DMS153 treated with DMSO at 0.1 percent for 48 hours (cell line): ENCODE measurements around the gene HSPBP1.
A peak's percentile ranks its signal among the peaks of the same experiment; 100 is the strongest.

Source experiments
- DNase-seq: peaks from one replicate; lab custom pipeline; 2025; ENCODE audit not compliant: unreplicated experiment; lab: John Stamatoyannopoulos, UW

The HSPBP1 gene

DNA sequence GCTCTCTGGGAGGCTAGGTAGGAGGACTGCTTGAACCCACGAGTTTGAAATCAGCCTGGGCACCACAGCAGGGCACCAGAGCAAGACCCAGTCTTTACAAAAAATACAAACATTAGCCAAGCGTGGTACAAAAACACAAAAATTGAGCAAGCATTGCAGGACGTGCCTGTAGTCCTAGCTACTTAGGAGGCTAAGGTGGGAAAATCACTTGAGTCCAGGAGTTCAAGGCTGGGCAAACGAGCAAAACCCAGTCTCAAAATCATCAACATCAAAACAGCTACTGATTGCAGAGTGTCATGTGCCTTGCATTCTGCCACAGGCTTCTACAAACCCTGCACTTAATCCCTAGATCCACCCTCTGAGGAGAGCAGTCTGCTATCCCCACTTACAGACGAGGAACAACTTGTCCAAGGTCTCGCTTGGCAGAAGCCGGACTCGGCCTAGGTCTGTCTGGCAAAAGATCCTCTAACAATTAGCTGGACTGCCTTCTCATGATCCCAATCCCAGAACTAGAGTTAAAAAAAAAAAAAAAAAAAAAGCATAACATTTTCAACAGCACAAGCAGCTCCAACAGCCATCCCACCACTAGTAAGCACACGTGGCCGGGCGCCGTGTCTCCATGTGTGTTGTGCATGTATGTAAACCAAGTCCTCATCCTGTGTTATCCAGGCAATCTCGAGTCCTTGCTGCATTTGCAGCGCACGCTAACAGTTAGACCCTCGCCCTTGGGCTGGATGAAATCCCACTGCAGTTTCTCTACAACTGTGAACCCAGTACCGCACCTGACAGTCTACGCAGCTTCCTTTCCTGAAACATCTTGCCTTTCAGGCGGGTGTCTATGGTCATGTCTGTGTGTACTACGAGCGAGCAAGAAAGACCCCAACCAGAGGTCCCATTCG is 23.1 kb downstream of the HSPBP1 start:
- DNase-seq: no peak

DNA sequence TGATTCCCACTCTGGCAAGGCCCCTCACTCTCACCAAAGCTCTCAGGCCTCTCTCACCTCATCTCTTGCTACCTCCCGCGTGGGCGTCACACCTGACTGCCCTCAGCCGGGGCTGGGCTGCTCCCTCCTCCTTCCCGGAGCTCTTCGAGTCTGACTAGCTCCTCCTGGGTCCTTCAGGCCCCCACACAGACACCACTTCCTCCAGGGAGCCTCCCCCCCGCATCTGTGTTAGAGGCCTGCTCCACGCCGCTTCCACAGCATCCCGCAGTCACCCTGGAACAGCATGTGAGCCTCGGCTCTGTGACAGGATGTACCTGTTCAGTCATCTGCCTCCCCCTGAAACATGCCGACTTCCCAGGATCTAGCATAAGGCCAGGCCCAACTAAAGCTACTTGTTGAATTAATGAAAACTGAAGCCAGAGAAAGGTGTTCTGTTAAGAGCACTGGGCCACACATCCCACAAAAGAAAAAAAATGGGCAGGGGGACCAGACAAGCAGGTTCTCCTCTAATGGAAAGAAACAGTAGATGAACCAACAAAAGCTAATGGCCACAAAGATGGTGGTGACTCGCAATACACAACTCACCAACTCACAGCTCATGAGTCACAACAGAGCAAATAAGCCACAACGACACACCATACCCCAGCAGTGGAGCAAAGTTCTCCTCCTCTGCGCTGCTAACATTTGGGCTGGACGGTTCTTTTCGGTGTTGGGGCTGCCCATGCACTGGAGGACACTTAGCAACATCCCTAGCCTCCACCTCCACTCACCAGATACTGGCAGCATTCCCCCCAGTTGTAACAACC is 24.1 kb downstream of the HSPBP1 start:
- no peak for DNase-seq

DNA sequence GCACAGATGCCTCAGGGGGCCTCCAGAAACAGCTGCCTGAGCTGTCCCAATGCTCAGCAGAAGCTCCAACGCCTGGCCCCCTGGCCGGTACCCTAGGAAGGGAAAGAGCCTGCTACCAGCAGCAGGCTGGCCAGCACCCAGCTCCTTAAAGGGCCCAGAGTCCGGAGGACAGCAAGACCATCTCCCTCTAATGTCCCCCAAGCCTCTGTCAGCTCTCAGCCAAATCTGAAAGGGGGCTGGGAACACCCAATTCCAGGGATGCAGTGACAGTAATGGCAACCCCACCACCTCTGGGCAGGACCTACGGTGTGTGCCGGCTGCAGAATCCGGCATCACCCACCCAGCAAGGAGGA is 25.3 kb downstream of the HSPBP1 start:
- no peak for DNase-seq

DNA sequence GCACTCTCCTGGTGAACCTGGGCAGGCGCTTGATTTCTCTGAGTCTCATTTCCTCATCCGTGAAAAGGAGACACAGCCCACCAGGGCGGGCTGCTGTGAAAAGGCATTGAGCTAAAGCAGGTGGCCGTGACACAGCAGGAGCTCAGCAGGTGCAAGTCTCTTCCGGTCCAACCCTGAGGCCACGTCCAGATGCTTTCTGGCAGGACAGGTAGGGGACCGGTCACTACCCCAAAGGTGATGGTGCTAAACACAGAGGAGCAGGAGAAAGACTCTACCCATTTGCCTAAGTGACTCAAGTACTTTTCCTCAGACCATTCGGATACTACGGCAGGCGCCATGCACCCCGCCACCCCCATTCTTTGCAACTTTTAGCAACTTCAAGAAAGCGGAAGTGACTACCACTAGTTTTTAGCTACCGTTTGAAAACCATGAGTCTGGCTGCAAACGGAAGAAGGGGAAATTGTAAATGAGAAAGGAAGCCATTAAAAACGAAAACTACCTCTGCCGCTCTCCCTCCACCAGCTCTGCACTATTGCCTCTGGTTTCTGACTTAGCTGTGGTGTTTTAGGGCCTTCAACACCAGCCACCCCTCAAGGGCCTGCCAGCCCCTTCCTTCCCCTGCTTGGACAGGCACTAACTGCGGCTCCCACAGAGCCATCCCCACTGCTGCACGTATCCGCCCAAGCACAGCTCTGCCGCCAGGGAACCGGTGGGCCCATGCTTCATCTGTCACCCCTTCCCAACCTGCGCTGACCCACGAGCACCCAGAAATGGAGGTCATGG is 25.9 kb downstream of the HSPBP1 start:
- DNase-seq: peak; percentile 45

DNA sequence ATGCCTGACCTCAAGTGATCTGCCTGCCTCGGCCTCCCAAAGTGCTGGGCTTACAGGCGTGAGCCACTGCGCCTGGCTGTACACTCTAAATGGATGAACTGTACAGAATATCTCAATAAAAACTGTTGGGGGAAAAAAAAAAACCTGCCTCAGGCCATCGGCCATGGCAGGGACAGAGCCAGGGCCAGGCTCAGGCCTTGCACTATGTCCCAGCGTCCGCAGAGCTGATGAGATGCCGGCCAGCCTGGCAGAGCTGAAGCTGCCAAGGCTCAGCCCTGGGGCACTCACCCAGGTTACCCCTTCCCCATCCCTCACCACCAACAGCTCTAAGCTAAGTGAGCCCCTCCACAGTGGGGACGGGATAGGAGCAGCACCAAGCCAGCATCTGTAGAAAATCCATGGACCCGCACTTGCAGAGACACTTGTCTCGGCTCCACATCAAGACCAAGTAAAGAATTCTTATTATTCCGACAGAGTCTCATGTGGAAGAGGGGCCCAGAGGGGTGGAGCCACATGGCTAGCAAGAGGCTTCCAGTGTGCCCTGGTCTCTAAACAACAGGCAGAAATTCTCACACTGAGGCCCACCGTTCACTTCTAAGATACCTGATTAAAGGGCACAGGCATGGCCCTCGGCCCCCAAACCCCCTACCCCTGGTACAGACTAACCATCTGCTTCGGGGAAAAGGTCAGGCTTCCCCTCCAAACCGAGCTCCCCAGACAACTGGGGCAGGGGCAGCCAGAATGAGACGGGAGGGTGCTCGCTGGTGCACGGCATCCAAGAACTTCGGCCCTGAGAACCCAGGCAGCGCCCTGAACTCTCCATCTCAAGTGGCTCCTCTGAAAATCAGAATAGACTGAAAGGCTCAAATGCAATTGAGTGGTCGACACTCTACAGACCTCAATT is 26.9 kb downstream of the HSPBP1 start:
- no peak for DNase-seq

DNA sequence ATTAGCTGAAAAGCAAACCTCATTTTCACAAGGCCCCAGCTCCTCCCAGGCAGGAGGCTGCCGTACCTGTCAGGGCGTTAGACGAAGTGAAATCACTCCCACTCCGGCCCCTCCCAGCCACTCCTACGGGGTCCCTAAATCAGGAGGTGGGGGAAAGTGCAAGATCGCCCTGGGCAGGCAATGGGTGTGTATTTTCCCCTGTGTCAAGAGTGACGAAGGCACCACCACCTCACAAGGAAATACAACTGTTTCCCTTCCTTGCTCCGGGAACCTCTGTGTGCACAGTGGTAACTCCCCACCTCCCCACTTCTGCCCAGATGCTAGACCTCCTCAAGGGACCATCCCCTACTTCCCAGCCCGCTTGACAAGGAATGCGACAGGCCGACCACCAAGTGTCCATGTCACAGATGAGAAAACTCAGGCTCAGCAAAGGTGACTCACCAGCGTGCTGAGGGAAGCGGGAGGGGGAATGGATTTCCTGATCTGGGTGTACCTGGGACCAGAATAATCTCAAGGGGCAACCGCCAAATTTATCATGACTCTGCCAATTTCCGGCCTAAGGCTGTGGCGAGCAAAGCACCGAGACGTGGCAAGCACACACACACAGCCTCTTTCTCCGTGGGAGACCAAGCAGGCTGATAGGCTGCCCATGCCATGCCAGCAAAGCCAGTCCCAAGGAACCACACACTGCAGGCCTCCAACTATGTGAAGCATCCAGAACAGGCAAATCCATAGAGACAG is 28.4 kb downstream of the HSPBP1 start:
- no peak for DNase-seq

DNA sequence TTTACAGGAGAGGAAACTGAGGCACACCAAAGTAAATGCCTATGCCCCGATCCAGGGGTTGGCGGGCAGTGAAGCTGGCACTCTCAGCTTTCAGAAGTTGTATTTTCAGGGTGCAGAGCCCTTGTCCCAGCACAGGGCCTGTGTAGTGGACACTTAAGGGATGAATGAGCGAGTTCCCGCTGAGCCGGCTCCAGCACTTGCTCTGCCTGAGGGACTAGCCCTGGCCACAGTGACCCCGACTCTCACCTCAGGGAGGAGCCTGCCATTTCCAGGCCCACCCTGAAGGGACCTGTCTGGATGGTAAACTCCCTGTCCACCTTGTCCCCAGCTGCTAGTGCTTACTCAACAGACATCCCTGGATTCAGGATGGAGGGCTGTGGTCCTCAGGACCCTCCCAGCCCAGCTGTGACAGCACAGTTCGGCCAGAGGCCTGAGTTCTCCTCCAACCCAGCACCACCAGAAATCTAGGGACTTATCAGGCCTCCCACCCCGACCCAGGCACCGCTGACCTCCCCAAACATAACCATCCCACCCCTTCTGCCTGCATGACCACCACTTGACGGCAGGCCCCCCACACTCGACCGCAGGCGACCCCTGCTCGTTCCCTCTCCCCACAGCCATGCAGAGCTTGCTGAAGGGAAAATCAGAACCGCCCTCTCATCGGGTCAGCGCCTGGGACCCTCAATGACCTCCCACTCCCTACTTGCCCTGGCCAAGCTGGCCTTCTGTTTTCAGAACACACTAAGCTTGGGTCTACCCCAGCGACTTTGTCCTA is 29.5 kb downstream of the HSPBP1 start:
- DNase-seq: no peak

DNA sequence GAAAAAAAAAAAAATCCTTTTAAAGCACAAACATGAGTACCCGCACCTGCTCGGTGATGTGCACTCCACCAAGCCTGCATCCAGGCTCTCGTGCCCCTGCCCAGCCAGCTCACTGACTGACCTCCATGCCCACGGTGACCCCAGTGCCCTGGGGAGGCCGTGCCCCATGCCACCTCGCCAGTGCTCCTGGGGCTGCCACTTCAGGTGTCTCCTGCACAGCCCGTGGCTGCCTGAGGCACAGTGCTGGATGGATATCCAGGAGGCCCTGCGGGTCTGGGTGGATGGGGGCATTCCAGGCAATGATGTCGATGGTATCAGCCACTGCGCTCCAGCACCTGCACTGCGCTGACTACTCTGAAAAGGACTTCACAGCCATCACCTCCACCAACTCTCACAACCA is 30.1 kb downstream of the HSPBP1 start:
- no peak for DNase-seq

DNA sequence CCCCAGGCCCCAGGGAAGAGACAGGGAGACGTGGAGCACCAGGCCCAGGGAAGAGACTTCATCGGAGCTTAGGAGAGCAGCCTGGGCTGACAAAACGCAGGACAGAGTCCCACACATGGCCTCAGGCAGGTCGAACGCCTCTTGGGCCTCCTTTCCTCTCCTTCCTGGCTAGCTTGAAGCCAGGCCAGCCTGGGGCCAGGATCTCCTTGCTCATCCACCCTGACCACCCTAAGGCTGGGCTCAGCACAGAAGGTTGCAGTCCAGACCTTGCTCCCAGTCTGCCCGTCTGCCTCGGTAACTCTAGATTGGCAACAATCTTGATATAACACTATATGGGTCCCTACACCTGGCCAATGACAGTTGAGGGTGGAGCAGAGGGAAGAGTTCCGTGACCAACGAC is 31.2 kb downstream of the HSPBP1 start:
- no peak for DNase-seq

DNA sequence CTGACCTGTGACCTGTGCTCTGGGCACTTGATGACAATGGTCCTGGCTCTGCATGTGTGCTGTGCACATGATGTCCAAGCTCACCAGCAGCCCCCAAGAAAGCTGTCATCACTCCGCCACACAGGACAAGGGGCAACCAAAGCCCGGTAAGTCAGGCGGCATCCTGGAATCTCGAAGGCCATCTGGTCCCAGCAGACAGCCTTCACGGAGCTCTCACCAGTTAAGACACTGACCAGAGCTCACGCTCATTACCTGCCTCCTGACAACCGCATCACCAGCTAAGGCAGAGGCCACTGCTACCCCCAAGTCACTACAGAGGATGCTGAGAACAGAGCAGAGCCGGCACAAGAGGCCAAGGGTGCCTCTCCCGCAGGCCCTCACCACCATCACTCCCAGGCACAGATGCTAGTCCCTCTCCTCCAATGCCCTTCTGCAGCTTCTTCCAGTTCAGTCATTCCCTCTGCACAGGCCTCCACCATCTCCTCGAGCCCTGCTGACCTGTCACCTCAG is 31.7 kb downstream of the HSPBP1 start:
- no peak for DNase-seq

DNA sequence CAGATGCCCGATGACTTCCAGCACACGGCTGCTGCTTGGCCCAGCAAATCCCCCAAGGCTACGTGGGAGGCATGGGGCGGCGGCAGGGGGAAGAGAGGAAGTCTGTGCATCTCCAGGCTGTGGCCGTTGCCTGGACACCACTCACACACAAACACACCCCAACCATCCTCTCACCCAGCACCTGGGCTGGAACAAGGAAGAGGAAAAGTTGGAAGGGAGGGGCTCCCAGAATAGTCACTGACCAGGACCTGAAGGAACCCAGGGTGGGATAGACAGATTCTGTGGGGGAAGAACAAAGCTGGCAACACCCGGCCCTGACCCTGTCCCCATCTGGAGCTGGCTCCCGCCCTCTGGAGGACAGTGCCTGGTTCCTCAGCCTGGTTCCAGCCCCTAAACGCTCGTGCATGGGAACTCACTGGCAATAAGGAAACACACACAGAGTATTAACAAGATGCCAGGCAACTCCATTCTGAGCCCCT is 32.2 kb downstream of the HSPBP1 start:
- DNase-seq: peak; percentile 15

DNA sequence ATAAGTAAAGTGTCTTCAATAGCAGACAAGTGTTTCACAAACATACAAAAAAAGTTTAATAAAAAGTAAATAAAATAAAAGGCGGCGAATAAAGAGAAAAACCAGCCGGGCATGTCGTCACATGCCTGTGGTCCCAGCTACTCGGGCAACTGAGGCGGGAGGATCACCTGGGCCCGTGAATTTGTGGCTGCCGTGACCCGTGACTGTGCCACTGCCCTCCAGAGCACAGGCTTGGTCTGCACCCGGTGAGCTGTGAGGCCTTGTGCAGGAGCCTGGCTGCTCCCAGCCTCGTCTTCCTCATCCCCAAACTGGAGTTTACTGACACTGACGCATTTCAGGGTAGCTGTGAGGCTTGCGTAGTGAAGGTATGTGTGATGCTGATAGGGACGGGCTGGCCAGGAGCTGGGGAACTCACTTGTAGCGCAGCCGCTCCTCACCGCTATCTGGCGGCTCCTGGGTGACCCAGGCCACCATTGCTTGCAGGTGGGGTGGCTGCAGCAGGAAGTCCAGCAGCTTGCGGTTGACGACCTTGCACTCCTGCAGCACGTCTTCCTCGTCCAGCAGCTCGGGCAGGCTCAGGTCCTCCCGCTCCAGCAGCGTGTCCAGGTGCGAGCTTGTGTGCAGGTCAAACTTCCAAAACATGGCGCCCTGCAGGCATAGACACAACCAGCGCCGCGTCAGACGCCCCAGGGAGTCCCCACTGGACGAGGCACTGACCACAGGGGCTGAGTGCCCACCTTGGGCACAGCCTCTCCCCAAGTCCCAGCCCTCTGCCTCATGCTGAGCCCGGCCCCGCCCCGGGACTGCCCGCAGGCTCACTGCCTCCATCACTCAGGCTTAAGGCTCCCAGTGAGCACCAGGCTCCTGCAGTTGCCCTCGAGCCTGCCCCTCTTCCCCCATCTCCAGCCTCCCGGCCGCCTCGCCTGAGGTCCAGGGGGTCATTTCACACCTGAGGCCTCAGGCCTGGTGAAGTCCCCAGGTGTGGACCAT is 33.2 kb downstream of the HSPBP1 start:
- DNase-seq: no peak

DNA sequence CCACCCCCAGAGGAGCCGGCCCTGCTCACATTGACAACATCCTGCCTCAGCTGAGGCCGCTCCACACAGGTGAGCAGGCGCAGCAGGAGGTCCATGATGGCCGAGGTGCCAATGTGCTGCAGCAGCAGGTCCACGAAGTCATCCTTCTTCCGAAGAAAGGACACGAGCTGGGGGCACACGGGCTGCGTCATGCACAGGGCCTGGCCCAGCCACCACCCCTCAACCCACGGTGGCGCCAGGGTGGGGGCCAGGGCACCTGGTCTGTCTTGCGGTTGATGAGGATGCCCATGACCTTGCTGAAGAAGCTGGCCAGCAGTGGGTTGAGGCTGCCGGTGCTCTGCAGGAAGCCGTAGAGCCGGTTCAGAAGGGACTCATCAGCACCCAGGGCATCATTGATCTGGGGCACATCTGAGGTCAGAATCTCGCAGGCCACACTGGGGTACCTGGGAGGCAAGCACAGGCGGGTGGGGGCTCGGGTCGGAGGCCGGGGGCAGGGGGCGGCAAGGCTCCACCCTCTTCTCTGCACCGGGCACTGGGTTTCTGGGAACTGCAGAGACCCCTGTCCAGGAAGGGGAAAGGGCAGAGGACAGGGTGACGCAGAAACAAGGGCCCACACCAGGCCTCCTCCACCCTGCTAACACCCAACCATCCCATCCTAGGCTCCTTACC is 34.5 kb downstream of the HSPBP1 start:
- no peak for DNase-seq

DNA sequence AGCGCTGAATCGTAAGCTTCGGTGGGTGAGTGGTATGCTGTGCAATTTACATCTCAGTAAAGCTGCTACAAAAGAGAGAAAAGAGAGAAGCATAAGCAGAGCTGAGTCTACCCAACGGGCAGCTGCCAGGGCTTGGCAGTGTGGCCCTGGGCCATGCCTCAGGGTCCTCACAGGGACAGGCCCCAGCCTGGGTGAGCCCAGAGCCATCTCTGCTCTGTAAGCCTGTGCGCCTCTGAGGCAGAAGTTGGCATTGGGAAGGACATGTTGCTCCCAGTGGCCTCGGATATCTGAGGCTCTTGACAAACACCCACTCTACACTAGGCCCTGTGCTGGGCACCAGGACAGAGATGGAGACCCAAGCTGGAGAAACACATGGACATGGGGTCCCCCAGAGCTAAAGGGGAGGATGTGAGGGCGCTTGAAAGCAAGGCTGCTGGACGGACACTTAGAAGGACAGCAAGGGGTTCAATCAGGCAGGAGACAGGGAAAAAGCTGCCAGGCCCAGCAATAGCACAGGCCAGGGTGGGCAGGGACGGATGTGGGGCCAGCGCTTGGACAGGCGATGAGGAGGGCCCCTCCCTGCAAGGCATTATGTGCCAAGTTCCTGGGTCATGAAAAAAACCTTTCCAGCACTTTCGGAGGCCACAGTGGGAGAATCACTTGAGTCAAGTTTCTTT is 35.8 kb downstream of the HSPBP1 start:
- no peak for DNase-seq

DNA sequence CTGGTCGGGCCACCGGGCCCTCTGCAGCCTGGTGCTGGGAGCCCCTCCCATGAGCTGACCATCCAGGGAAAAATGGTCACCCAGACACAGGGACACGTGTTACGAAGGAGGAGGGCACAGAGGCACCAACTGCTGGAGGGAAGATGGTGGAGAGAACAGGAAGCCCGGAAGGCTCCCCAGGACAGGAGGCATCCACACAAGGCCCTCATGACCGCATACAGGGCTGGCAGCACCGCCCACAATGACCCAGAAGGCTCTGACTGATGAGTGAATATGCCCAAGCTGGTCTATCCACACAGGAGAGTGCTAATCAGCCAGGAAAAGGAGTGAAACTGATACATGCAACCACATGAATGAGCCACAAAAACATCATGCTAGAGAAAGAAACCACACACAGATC is 37.4 kb downstream of the HSPBP1 start:
- DNase-seq: no peak

DNA sequence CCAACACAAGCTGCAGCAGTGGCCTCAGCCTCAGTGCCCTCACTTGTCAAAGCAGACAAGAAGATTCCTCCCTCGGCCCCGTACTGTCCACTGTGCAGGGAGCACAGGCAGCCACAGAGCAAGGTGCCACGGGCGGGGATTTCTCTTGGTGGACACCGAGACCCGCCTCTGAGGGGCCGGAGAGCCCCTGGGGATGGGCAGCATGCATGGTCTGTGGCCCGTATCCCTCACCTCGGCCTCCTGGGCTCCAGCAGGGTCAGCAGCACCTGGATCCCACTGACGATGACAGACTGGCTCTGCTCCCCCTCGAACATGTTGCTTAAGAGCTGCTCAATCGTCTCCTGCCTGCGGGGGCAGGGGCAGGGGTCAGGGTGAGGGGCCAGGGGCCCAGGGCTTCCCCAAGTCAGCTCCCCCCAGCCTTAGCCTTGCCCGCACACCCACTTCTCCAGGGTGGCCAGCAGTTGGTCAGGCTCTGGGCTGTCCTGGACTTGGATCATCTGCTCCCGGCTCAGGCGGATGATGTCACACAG is 37.9 kb downstream of the HSPBP1 start:
- no peak for DNase-seq
